Subcutaneous adipose tissue (tissue), 4 donors: ENCODE data around the gene HTRA3. TPM values are rescaled to one million over a fixed set of nuclear protein-coding genes. Genes with fewer than 3 reads are reported as not detected.

Source experiments
- CTCF ChIP-seq: fragments of 450-650 bp; IDR thresholded peaks from one replicate; pipeline ENCODE4 v1.5.1; 2016; ENCODE audit warnings: low read depth, mild to moderate bottlenecking, control low read depth, antibody characterized with exemption, moderate library complexity
- total RNA-seq, 4 donors: library from RNA; depleted of rRNA; stranded (reverse); fragments of >200 nt; gene quantifications; one replicate each; pipeline ENCODE4 v1.1.0, GENCODE V29; 2016

HTRA3 gene
- total RNA-seq, 4 donors from 2014 or later, result 40.7 to 65.9 (median 56.9) TPM

- TF ChIP-seq CTCF, result no peak
Measured at GRCh38 chr4:8271821-8272220, 2.3 kb downstream of the HTRA3 start.

GRCh38 chr4:8272472-8273428, 3.2 kb downstream of the HTRA3 start:
- no peak for TF ChIP-seq CTCF

GRCh38 chr4:8273450-8273849, 3.9 kb downstream of the HTRA3 start:
- no peak for TF ChIP-seq CTCF

- no peak for TF ChIP-seq CTCF
Measured at GRCh38 chr4:8274066-8274652, 4.6 kb downstream of the HTRA3 start.

GRCh38 chr4:8274765-8275547, 5.4 kb downstream of the HTRA3 start:
- no peak for TF ChIP-seq CTCF

- TF ChIP-seq CTCF, result no peak
Measured at GRCh38 chr4:8275548-8275910, 6.0 kb downstream of the HTRA3 start.
